Small intestine (tissue), 7 donors: ENCODE measurements around the gene RUFY3. TPM values are rescaled to one million over a fixed set of nuclear protein-coding genes. Genes with fewer than 3 reads are reported as not detected.

Experiments used
- DNase-seq, 2 donors: peaks; one replicate each; pipeline versions ENCODE4 v3.0.0 to v3.0.0-alpha.2; 2013
- FAIRE-seq: peaks from 2 replicates; lab custom pipeline; 2012; peaks lifted over from hg19 to GRCh38; lab: Jason Lieb, UNC
- H3K27ac ChIP-seq, 3 donors: one replicate each; pipeline ENCODE4 v1.5.1; 2013; ENCODE audit warnings: low read length in 2 of 3, mild to moderate bottlenecking in 2 of 3, control low read depth in 1 of 3, inconsistent platforms in 1 of 3, low read depth in 1 of 3, moderate library complexity in 1 of 3
- H3K27me3 ChIP-seq, 3 donors: one replicate each; pipeline ENCODE4 v1.6.1; 2013; ENCODE audit warnings: low read length in 3 of 3, inconsistent platforms in 1 of 3; ENCODE audit not compliant: control insufficient read depth in 3 of 3, insufficient read depth in 3 of 3
- H3K36me3 ChIP-seq, 3 donors: one replicate each; pipeline ENCODE4 v1.6.1; 2013; ENCODE audit warnings: low read length in 3 of 3, inconsistent platforms in 1 of 3, low read depth in 1 of 3, mild to moderate bottlenecking in 1 of 3, moderate library complexity in 1 of 3; ENCODE audit not compliant: control insufficient read depth in 3 of 3, insufficient read depth in 2 of 3
- H3K4me1 ChIP-seq, 3 donors: one replicate each; pipeline ENCODE4 v1.6.1; 2013; ENCODE audit warnings: low read length in 2 of 3, inconsistent platforms in 1 of 3, low read depth in 1 of 3, mild to moderate bottlenecking in 1 of 3, moderate library complexity in 1 of 3; ENCODE audit not compliant: control insufficient read depth in 3 of 3, insufficient read depth in 2 of 3
- H3K4me3 ChIP-seq, 3 donors: one replicate each; pipeline ENCODE4 v1.5.1; 2013; ENCODE audit warnings: low read length in 3 of 3, control low read depth in 1 of 3, inconsistent platforms in 1 of 3, low read depth in 1 of 3, mild to moderate bottlenecking in 1 of 3, moderate library complexity in 1 of 3
- H3K9me3 ChIP-seq, 2 donors: one replicate each; pipeline ENCODE4 v1.6.1; 2013; ENCODE audit warnings: low read depth in 1 of 2, low read length in 1 of 2; ENCODE audit not compliant: control insufficient read depth in 2 of 2, insufficient read depth in 1 of 2
- WGBS, 3 donors: extraction: QIAGEN DNeasy Blood & Tissue Kit; methylation state at CpG; one replicate each; pipeline ENCODE4 v1.1.7; 2013; 5-methylcytosine and 5-hydroxymethylcytosine counted together
- polyA plus RNA-seq, 4 donors: library from polyadenylated mRNA; stranded (reverse) in 3 of 4; unstranded in 1 of 4; fragments of 200-250 nt in 3 of 4; fragments of 120-200 nt in 1 of 4; gene quantifications; one replicate each; pipeline versions ENCODE4 v1.2.1 to v1.2.3, GENCODE V29; 2013
- donor health status: healthy with polysubstance abuse.
- donor health status: control.
- donor health status: control.
- donor health status: Bipolar disorder and iron deficiency.
- donor health status: healthy.

The RUFY3 gene
- polyA plus RNA-seq, 4 donors, result 13.8 to 48.4 (median 18.2) TPM

DNA sequence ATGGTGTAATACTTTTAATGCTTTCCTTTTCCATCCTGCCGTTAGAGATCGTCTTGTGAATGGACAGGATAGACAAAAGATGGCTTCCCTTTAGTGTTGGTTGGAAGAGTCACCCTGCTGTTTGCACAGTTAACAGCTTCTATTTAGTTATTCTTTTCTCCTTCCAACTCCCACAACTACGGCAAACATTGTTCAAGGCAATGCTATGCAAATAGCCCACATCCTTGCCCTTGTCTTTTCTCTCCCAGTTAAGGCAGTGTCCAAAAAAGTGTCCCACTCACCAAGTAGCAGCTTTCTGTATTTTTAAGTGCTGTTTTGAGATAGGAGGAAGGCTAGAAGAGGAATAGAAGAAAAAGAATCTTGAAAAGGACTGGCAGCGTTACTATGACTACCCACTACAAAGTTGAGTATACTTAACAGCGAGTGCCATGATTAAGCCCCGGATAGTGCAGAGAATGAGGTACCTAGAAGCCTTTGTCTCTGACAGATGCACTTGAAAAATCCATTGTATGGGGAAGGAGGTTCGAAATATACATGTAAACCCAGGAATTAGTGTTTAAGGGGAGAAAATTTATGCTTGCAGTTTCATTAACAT lies 12.1 kb upstream of the RUFY3 start:
- H3K27me3 ChIP-seq, result no peaks in the 10 kb centered on the region
- DNase-seq, result no peak
- WGBS, 3 donors, result 84 to 86% (median 85%) methylated on average over 7 of the region's 7 CpGs
- H3K4me3 ChIP-seq, result no peak overlapping the region
- FAIRE-seq, result no peak
- H3K4me1 ChIP-seq, result peaks cover 3 to 21% (median 9%) of the 10 kb centered on the region in 3 donors
- no peaks in the 10 kb centered on the region for H3K36me3 ChIP-seq
- H3K9me3 ChIP-seq, result no peaks in the 10 kb centered on the region
- H3K27ac ChIP-seq, result no peak overlapping the region

DNA sequence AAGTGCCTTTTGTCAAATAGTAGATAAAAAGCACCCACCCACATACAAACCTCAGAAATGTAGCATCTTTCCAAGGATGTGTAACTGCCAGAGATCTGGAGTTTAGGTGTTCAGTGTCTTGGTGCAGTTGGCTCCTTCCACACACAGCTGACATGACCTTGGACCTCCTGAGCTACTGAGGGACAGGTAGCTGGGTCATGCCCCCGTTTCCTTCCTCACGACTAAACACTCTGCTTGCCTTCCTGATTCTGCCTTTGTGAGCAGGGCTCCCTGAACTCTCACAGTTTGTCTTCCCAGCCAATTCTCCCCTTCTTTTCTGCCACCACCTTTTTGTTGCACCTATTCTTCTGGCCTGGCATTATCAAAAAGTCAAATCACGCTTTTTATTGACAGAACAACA lies 10.2 kb upstream of the RUFY3 start:
- no peak for FAIRE-seq
- no peak overlapping the region for H3K4me3 ChIP-seq

DNA sequence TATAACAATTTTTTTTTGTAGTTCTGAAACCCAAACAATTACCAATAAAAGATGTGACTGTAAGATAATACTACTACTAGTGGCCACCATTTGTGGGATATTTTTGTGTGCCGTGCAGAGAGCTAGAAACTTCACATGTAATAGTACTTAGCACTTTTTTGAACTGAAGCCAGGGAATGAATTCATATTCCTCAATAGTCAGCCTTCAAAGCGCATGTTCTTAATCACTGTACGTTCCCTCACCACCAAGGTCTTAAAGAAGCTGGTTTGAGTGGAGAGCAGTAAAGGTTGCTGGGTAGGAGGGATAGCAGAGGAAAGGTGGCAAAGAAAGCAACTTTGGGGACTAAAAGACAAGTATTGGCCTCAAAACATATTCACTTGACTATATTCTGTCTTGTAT lies 9.6 kb upstream of the RUFY3 start:
- FAIRE-seq, result no peak

More for the DNA sequence above, 10.2 kb upstream of the RUFY3 start:
- H3K27ac ChIP-seq, result no peak overlapping the region
- WGBS, 3 donors, result 68 to 74% (median 72%) methylated on average over 3 of the region's 3 CpGs
- H3K4me1 ChIP-seq, result peaks cover under 1 to 18% (median 6%) of the 10 kb centered on the region in 3 donors
- peaks cover 0 to 2% (median 0%) of the 10 kb centered on the region in 3 donors for H3K36me3 ChIP-seq
- H3K27me3 ChIP-seq, result no peaks in the 10 kb centered on the region
- H3K9me3 ChIP-seq, result no peaks in the 10 kb centered on the region
- no peak for DNase-seq

DNA sequence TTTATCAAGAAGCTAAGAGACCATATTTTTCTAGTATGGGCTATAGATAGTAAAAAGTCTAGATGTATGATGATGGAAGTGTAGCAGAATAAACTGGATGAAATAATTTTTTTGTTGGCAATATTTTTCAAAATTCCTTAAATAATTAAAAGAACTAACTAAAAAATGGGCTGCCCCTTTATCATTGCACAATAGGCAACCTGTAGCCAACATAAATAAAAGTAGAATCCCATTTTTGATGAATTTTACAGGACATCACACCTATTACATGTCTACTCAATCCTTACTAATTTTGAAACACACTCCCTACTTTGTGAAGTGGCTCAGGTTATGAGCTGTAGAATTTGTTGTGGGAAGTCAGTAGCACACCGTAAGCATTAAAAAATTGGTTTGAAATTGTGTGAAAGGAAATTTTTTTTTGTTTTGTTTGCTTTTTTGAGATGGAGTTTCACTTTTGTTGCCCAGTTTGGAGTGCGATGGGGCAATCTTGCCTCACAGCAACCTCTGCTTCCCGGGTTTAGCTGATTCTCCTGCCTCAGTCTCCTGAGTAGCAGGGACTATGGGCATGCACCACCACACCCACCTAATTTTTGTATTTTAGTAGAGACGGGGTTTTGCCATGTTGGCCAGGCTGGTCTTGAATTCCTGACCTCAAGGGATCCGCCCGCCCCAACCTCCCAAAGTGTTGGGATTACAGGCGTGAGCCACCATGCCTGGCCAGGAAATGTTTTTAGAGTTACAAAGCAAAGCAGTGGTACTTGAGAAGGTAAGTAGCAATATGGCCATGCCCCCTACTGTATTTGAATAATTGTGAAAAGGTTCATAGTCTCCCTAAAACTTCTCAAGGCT lies 8.9 kb upstream of the RUFY3 start:
- Histone ChIP-seq H3K4me3 (no peak overlapping the region), H3K4me1 (peaks cover 0 to 13% (median 5%) of the 10 kb centered on the region in 3 donors), H3K27me3 (no peaks in the 10 kb centered on the region), H3K9me3 (no peaks in the 10 kb centered on the region), H3K36me3 (peaks cover 0 to 2% (median 0%) of the 10 kb centered on the region in 3 donors), H3K27ac (peak overlapping the region in 1 of 3 donors; percentile 27)
- DNase-seq (no peak), FAIRE-seq (no peak)
- 89 to 95% (median 92%) methylated on average over 7 of the region's 7 CpGs for WGBS, 3 donors

More for the DNA sequence above, 9.6 kb upstream of the RUFY3 start:
- 80 to 92% (median 82%) methylated on average over 3 of the region's 3 CpGs for WGBS, 3 donors
- H3K4me3 ChIP-seq, result no peak overlapping the region
- peaks cover 0 to 2% (median 0%) of the 10 kb centered on the region in 3 donors for H3K36me3 ChIP-seq
- H3K27me3 ChIP-seq, result no peaks in the 10 kb centered on the region
- H3K4me1 ChIP-seq, result peaks cover 0 to 13% (median 5%) of the 10 kb centered on the region in 3 donors
- no peaks in the 10 kb centered on the region for H3K9me3 ChIP-seq
- no peak for DNase-seq
- H3K27ac ChIP-seq, result no peak overlapping the region

DNA sequence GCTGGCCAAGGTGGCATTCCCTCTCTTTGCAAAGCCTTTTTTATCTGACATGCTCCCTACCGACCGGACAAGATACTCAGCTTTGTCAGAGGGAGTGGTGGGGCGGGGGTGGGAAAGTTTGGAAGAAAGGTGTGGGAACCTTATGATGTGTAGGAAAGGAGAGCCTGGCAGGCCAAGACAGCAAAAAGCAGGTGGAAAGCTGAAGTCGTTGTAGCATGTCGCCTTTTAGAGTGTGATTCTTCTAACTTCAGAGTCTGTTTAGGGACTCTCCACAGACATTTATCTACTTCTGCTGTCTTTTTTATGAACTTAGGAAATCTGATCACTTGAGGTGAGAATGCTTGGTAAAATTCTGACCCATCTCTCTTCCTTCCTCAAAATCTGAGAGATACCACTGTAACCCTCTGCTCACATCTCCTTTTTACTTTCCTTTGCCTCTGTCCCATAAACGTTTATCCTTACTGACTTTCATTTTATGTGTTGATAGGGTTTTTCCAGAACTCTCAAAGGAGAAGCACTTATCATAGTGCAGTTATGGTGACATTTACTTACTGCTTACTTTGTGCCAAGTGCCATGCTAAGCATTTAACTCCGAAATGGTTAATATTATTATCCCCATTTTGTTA lies 8.2 kb upstream of the RUFY3 start:
- no peaks in the 10 kb centered on the region for H3K9me3 ChIP-seq
- no peaks in the 10 kb centered on the region for H3K27me3 ChIP-seq
- FAIRE-seq (no peak), DNase-seq (no peak)
- no peak overlapping the region for H3K4me3 ChIP-seq
- peaks cover 0 to 13% (median 5%) of the 10 kb centered on the region in 3 donors for H3K4me1 ChIP-seq
- peaks cover 0 to 2% (median 0%) of the 10 kb centered on the region in 3 donors for H3K36me3 ChIP-seq
- H3K27ac ChIP-seq, result peak overlapping the region in 2 of 3 donors; percentile 10 to 27
- WGBS, 3 donors, result 55 to 59% (median 59%) methylated on average over 7 of the region's 7 CpGs

DNA sequence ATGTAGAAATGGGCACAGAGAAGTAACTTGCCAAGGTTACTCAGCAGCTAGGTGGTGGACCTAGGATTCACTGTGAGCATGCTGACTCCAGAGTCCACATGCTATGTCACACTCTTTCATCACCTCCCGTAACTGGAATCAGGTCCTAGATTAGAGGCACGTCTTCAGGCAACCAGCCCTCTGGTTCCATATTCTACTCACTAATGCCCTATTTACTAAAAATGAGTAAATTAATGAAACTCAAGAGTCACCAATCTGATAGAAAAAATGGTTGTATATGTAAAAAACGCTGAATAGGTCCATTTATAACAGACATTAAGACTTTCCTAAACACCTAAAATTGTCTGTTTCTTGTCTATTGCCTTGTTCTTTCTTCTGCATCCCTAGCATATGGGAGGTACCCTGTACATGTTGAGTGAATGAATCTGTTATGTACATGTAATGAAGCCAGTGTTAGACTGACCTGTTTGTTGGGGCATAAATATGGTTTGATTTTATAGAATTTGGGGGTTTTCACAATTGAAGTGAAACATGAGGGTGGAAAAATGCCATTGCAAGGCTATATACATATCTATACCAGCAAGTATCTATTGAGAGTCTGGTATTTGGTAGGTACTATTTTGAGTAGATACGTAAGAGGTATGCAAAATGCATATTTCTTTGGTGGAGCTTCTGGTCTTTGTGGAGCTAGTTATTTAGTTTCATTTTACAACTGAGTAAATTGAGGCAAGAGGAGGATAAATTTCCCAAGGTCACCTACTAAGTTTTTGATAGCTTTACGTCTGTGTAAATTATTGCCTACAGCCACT lies 7.5 kb upstream of the RUFY3 start:
- H3K4me1 ChIP-seq, result peaks cover 0 to 13% (median 5%) of the 10 kb centered on the region in 3 donors
- no peaks in the 10 kb centered on the region for H3K27me3 ChIP-seq
- peak; percentile 80 to 81 for DNase-seq
- WGBS, 3 donors, result 52 to 74% (median 57%) methylated on average over 5 of the region's 5 CpGs
- H3K9me3 ChIP-seq, result no peaks in the 10 kb centered on the region
- H3K4me3 ChIP-seq, result no peak overlapping the region
- FAIRE-seq, result no peak
- H3K27ac ChIP-seq, result no peak overlapping the region
- peaks cover 0 to 2% (median 0%) of the 10 kb centered on the region in 3 donors for H3K36me3 ChIP-seq

DNA sequence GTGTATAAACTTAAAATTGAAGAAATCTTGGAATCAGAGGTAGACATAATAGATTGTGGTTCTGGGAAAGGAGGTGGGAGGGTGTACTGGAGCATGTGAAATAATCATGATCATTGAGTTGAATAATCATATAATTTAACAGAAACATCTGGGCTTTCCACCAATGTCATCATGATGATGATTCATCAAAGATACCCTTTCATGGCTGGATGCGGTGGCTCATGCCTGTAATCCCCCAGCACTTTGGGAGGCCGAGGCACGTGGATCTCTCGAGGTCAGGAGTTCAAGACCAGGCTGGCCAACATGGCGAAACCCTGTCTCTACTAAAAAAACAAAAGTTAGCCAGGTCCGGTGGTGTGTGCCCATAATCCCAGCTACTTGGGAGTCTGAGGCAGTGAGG lies 6.7 kb upstream of the RUFY3 start:
- H3K27ac ChIP-seq, result peak overlapping the region in 1 of 3 donors; percentile 2
- FAIRE-seq (no peak), DNase-seq (no peak)
- H3K36me3 ChIP-seq, result peaks cover 0 to 2% (median 0%) of the 10 kb centered on the region in 3 donors
- H3K4me3 ChIP-seq, result no peak overlapping the region
- 82 to 83% (median 83%) methylated on average over 6 of the region's 6 CpGs for WGBS, 3 donors
- H3K4me1 ChIP-seq, result peaks cover 0 to 13% (median 5%) of the 10 kb centered on the region in 3 donors
- H3K27me3 ChIP-seq, result no peaks in the 10 kb centered on the region
- H3K9me3 ChIP-seq, result no peaks in the 10 kb centered on the region
